GM18873 (cell line): Measurements from ENCODE around the gene FAM120A.

ENCODE experiments used
- ATAC-seq: cut with Tn5 transposase; IDR thresholded peaks from one replicate; pipeline ENCODE4 v1.9.1; 2021; ENCODE audit warnings: mild to moderate bottlenecking, moderate library complexity, moderate number of reproducible peaks; ENCODE audit not compliant: unreplicated experiment, low FRiP score

FAM120A gene

GRCh38 chr9:93588641-93589609 lies 137.4 kb downstream of the FAM120A start:
- no peak for ATAC-seq

- no peak for ATAC-seq
Measured at GRCh38 chr9:93589688-93590087, 138.2 kb downstream of the FAM120A start.

- no peak for ATAC-seq
Measured at GRCh38 chr9:93590609-93591234, 139.2 kb downstream of the FAM120A start.

GRCh38 chr9:93591301-93592007 lies 140.0 kb downstream of the FAM120A start:
- ATAC-seq, result no peak

- ATAC-seq, result no peak
Measured at GRCh38 chr9:93592008-93592642, 140.6 kb downstream of the FAM120A start.

GRCh38 chr9:93592643-93593021 lies 141.1 kb downstream of the FAM120A start:
- no peak for ATAC-seq

- no peak for ATAC-seq
Measured at GRCh38 chr9:93593144-93593658, 141.7 kb downstream of the FAM120A start.

- no peak for ATAC-seq
Measured at GRCh38 chr9:93594041-93594756, 142.7 kb downstream of the FAM120A start.

- no peak for ATAC-seq
Measured at GRCh38 chr9:93595461-93595860, 144.0 kb downstream of the FAM120A start.

GRCh38 chr9:93595861-93596365 lies 144.4 kb downstream of the FAM120A start:
- ATAC-seq, result no peak

- ATAC-seq, result no peak
Measured at GRCh38 chr9:93596399-93596798, 144.9 kb downstream of the FAM120A start.

- no peak for ATAC-seq
Measured at GRCh38 chr9:93597142-93597706, 145.7 kb downstream of the FAM120A start.

GRCh38 chr9:93597871-93598646 lies 146.6 kb downstream of the FAM120A start:
- no peak for ATAC-seq

- ATAC-seq, result no peak
Measured at GRCh38 chr9:93598647-93599241, 147.3 kb downstream of the FAM120A start.

GRCh38 chr9:93599571-93600403 lies 148.3 kb downstream of the FAM120A start:
- ATAC-seq, result no peak

GRCh38 chr9:93600504-93600903 lies 149.0 kb downstream of the FAM120A start:
- ATAC-seq, result no peak

- no peak for ATAC-seq
Measured at GRCh38 chr9:93601063-93601462, 149.6 kb downstream of the FAM120A start.
